Measurements from ENCODE around the gene CCDC197.
A peak's percentile ranks its signal among the peaks of the same experiment; 100 is the strongest.

Gene CCDC197

DNA sequence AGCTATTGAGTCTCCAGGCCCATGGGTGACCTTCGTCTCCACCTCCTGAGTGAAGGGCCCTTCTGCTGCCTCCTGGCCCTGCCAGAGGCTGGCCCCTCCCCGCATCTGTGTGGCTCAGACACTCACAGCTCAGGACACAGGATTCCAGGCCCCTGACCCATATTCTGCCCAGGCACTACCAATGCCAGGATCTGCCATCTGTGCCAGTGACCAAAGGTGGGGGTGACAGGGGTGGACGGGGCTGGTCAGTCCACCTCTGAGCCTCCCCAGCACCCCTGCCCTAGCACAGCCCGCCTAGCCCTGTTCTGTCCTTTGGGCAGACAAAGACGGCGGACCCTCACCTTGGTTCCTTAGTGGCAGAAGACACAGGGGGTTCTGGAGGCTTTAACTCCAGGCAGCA, 23.5 kb upstream of the CCDC197 start:
- TF ChIP-seq, protein P1, sequence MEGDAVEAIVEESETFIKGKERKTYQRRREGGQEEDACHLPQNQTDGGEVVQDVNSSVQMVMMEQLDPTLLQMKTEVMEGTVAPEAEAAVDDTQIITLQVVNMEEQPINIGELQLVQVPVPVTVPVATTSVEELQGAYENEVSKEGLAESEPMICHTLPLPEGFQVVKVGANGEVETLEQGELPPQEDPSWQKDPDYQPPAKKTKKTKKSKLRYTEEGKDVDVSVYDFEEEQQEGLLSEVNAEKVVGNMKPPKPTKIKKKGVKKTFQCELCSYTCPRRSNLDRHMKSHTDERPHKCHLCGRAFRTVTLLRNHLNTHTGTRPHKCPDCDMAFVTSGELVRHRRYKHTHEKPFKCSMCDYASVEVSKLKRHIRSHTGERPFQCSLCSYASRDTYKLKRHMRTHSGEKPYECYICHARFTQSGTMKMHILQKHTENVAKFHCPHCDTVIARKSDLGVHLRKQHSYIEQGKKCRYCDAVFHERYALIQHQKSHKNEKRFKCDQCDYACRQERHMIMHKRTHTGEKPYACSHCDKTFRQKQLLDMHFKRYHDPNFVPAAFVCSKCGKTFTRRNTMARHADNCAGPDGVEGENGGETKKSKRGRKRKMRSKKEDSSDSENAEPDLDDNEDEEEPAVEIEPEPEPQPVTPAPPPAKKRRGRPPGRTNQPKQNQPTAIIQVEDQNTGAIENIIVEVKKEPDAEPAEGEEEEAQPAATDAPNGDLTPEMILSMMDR (IDR thresholded peaks at IDR 0.05; ENCODE audit: low read depth, low read length, missing control alignments), result no peak
- DNase-seq (ENCODE audit: low read depth), result no peak
- no peak overlapping the region for H3K4me3 ChIP-seq (ENCODE audit: low read depth, low read length)

DNA sequence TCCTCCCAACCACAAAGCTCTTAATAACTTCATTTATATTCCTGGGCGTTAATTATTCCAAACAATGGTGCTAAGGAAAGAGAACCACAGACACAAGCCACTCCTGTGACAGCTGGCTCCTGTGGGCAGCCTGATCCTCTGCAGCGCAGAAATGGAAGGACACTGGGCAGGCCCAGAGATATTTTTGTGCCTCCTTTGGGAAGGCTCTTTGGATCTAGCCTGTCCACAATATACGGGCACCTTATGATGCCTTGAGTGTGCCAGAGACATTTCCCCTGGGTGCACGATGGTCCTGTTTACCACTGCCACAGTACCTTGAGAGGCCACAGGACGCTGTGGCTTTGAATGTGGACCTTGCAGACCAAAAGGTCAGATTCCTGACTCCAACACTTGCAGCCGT, 22.8 kb upstream of the CCDC197 start:
- no peak overlapping the region for H3K4me3 ChIP-seq (ENCODE audit: low read depth, low read length)
- no peak for DNase-seq (ENCODE audit: low read depth)

DNA sequence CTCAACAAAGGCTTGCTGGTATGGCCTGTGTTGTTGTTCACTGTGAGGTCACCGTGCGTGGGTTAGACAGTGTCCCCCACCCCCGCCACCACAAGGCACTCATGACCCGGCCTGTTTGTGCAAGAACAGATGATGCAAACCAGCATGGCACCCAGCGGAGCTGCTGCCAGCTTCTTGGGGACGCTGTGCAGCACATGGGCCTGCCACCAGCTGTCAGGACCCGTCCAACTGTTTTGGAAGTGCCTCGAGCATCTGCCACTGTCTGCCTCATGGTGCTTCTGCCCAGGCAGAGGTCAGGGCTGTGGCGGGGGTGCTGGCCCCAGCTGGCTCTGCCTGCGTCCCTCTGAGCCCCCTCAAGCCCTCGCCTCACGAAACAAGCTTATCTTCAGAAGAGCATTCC, 22.3 kb upstream of the CCDC197 start:
- H3K4me3 ChIP-seq (ENCODE audit: low read depth, low read length), result no peak overlapping the region
- TF ChIP-seq, protein P1 (IDR thresholded peaks at IDR 0.05; ENCODE audit: low read depth, low read length, missing control alignments), result no peak
- no peak for DNase-seq (ENCODE audit: low read depth)

More for the DNA sequence above, 22.8 kb upstream of the CCDC197 start:
- TF ChIP-seq, protein P1 (IDR thresholded peaks at IDR 0.05; ENCODE audit: low read depth, low read length, missing control alignments), result no peak

DNA sequence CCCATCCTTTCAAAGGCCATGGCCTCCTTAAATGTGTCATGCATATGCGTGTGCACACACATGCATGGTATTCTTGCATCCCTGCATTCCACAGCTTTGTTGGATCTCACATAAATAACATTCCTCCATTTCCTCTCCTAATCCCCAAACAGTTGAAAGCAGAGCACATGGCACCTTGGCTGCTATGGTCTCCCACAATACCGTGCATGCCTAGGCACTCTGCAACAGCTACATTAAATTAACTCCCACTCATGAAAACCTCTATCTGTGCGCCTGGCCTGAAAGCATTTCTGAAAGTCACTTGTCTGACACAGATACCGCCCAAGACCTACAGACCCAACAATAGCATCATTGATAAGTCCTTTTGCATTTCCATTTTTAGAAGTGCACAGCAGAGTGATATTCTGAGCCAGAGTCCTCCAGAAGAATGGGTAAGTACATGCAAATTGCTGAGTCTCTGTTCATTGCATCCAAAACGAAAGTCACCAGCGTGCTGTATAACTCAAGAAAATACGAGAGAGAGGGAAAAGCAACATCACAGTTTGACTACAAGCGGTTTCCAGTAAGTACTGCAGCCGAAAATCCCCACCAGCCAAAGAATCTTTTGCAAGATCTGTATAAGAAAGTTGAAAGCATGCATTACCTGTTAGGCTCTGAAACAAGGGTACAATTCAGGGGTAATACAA, 21.2 kb upstream of the CCDC197 start:
- TF ChIP-seq, protein P1 (IDR thresholded peaks at IDR 0.05; ENCODE audit: low read depth, low read length, missing control alignments), result peak; percentile 30
- peak overlapping the region; percentile 31; the same call in 1 of the 2 replicates for H3K4me3 ChIP-seq (ENCODE audit: low read depth, low read length)
- peak; percentile 98 for DNase-seq (ENCODE audit: low read depth)

DNA sequence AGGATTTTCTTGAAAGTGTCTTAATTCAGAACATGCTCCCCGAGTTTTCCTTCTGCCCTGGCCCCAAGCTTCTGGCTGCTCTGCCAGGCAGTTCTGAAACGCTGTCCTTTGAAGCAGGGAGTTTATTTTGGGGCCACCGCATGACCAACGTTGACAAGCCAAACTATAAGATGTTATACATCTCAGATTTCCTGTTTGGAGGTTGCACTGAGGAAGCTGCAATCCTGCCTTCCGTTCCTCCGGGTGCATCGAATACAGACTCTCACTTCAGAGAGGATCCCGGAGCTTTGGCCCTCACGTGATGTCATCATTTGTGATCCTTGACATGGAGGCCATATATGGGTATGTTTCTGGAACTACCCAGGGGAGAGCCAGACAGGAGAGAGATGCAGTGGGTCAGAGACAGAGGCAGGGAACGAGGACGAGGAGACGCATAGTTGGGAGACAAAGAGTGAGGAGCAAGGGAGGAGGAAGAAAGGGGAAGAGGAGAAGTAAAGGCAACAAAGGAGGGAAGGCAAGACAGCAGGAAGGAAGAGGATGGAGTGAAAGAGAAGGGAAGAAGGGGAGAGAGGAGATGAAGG, 20.5 kb upstream of the CCDC197 start, which contains the start of gene ASB2:
Gene ASB2 (minus strand): TSS at position 94 of the 581 bp plus-strand sequence. CDS start 12,031 bp downstream, outside the sequence.
- TF ChIP-seq, protein P1 (IDR thresholded peaks at IDR 0.05; ENCODE audit: low read depth, low read length, missing control alignments), result no peak
- DNase-seq (ENCODE audit: low read depth), result no peak
- peak within 1 kb of the TSS; percentile 31 for H3K4me3 ChIP-seq (ENCODE audit: low read depth, low read length)

DNA sequence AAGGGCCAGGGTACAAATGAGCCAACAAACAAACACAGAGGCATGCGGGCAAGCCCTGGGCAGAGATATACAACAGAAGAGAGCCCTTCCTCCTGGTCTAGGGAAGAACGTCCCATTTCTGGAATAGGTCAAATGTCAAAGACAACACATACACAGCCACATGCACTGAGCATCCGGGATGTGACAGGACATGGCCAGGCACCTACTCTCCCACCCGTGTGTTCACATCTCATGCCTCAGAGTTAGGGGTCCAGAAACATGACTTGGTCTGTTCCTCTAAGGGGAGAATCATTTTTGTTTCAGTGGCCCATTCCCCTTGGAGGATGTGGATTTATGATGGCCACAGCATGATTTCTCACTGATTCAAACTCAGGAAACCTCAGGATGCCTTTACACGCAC, 19.9 kb upstream of the CCDC197 start:
- peak overlapping the region; percentile 31 for H3K4me3 ChIP-seq (ENCODE audit: low read depth, low read length)
- no peak for DNase-seq (ENCODE audit: low read depth)
- TF ChIP-seq, protein P1 (IDR thresholded peaks at IDR 0.05; ENCODE audit: low read depth, low read length, missing control alignments), result no peak
